Mesendoderm (in vitro differentiated cells): ENCODE results near the gene LRRFIP2.
A peak's percentile ranks its signal among the peaks of the same experiment; 100 is the strongest.
"Not testable (repeated sequence)": the region's sequence is repeated elsewhere in the genome, so short reads cannot be mapped to it uniquely, and the experiment has no call there.

Source experiments
- DNase-seq: peaks from one replicate; pipeline ENCODE4 v3.0.0; 2013
- H2AK5ac ChIP-seq: 2 replicates; pipeline ENCODE4 v1.6.1; 2013; ENCODE audit warnings: low read length, inconsistent platforms
- H2BK120ac ChIP-seq: 2 replicates; pipeline ENCODE4 v1.6.1; 2013; ENCODE audit warnings: low read depth, mild to moderate bottlenecking, low read length, moderate library complexity, mixed read lengths
- H2BK15ac ChIP-seq: replicated peaks from 2 replicates; pipeline ENCODE4 v1.6.1; 2013; ENCODE audit warnings: low read depth, mild to moderate bottlenecking, moderate library complexity
- H2BK5ac ChIP-seq: 2 replicates; pipeline ENCODE4 v1.6.1; 2013; ENCODE audit warnings: low read length, inconsistent platforms
- H3K18ac ChIP-seq: 2 replicates; pipeline ENCODE4 v1.6.1; 2013; ENCODE audit warnings: mild to moderate bottlenecking, low read length, mixed read lengths
- H3K23ac ChIP-seq: one replicate; pipeline ENCODE4 v1.6.1; 2013; ENCODE audit warnings: low read length
- H3K27ac ChIP-seq: 2 replicates; pipeline ENCODE4 v1.5.1; 2013; ENCODE audit warnings: low read depth, mild to moderate bottlenecking, inconsistent platforms, low read length, moderate library complexity
- H3K27me3 ChIP-seq: 2 replicates; pipeline ENCODE4 v1.6.1; 2013; ENCODE audit warnings: low read length, control low read depth, mild to moderate bottlenecking, inconsistent platforms; ENCODE audit not compliant: insufficient read depth, poor library complexity
- H3K36me3 ChIP-seq: 2 replicates; pipeline ENCODE4 v1.6.1; 2013; ENCODE audit warnings: low read length, inconsistent platforms; ENCODE audit not compliant: control insufficient read depth, insufficient read depth
- H3K4ac ChIP-seq: one replicate; pipeline ENCODE4 v1.6.1; 2013; ENCODE audit warnings: low read depth, mild to moderate bottlenecking, low read length, moderate library complexity
- H3K4me1 ChIP-seq: 2 replicates; pipeline ENCODE4 v1.6.1; 2013; ENCODE audit warnings: low read depth, low read length, inconsistent platforms; ENCODE audit not compliant: control insufficient read depth
- H3K4me2 ChIP-seq: 2 replicates; pipeline ENCODE4 v1.6.1; 2013; ENCODE audit warnings: low read length
- H3K4me3 ChIP-seq: 2 replicates; pipeline ENCODE4 v1.5.1; 2013; ENCODE audit warnings: mild to moderate bottlenecking, low read length
- H3K56ac ChIP-seq: one replicate; pipeline ENCODE4 v1.6.1; 2013; ENCODE audit warnings: low read length
- H3K79me1 ChIP-seq: 2 replicates; pipeline ENCODE4 v1.6.1; 2013; ENCODE audit warnings: low read length, inconsistent platforms
- H3K79me2 ChIP-seq: 2 replicates; pipeline ENCODE4 v1.6.1; 2013; ENCODE audit warnings: mild to moderate bottlenecking, low read length; ENCODE audit not compliant: control insufficient read depth, insufficient read depth
- H3K9ac ChIP-seq: 2 replicates; pipeline ENCODE4 v1.6.1; 2013; ENCODE audit warnings: low read length, inconsistent platforms
- H4K5ac ChIP-seq: one replicate; pipeline ENCODE4 v1.6.1; 2013; ENCODE audit warnings: low read length
- H4K8ac ChIP-seq: one replicate; pipeline ENCODE4 v1.6.1; 2013; ENCODE audit warnings: low read depth, mild to moderate bottlenecking, control low read depth, low read length, moderate library complexity
- WGBS: extraction: QIAGEN DNeasy Blood & Tissue Kit; methylation state at CpG from one replicate; pipeline ENCODE4 v1.1.7; 2013; ENCODE audit warnings: low lambda C conversion rate, missing lambda C conversion rate; ENCODE audit not compliant: insufficient coverage; ENCODE audit errors: extremely low coverage; 5-methylcytosine and 5-hydroxymethylcytosine counted together

Gene LRRFIP2

GRCh38 chr3:37147666-37148065, 26.7 kb downstream of the LRRFIP2 start:
- Histone ChIP-seq H3K4ac (no peak overlapping the region), H3K18ac (no peak overlapping the region), H4K5ac (no peak overlapping the region), H2BK120ac (no peak overlapping the region), H2AK5ac (no peak overlapping the region), H2BK15ac (no peak overlapping the region), H3K27ac (no peak overlapping the region), H2BK5ac (no peak overlapping the region), H3K79me2 (no peaks in the 10 kb centered on the region), H3K79me1 (peaks cover 2% of the 10 kb centered on the region), H3K9ac (no peak overlapping the region), H3K4me3 (no peak overlapping the region), H4K8ac (no peak overlapping the region), H3K4me2 (no peak overlapping the region), H3K4me1 (no peaks in the 10 kb centered on the region), H3K23ac (no peak overlapping the region), H3K36me3 (no peaks in the 10 kb centered on the region), H3K27me3 (no peaks in the 10 kb centered on the region), H3K56ac (no peak overlapping the region)
- DNase-seq: no peak
- WGBS: no CpG with 5 or more reads among the region's 4 CpGs

GRCh38 chr3:37146927-37147326, 27.5 kb downstream of the LRRFIP2 start:
- not testable (repeated sequence) for H3K9ac ChIP-seq, H4K8ac ChIP-seq, H3K4ac ChIP-seq, H3K4me1 ChIP-seq, H3K4me2 ChIP-seq, H3K23ac ChIP-seq, H3K4me3 ChIP-seq, H2BK5ac ChIP-seq, H2BK120ac ChIP-seq, H2AK5ac ChIP-seq, H3K27ac ChIP-seq, H3K56ac ChIP-seq, H2BK15ac ChIP-seq, H3K27me3 ChIP-seq, H4K5ac ChIP-seq, H3K79me2 ChIP-seq, H3K18ac ChIP-seq, DNase-seq, H3K79me1 ChIP-seq, H3K36me3 ChIP-seq
- no CpG with 5 or more reads among the region's 2 CpGs for WGBS

- Histone ChIP-seq H2BK5ac (no peak overlapping the region), H2BK15ac (no peak overlapping the region), H3K56ac (no peak overlapping the region), H2BK120ac (no peak overlapping the region), H4K5ac (no peak overlapping the region), H3K4me3 (no peak overlapping the region), H3K4ac (no peak overlapping the region), H3K4me1 (no peaks in the 10 kb centered on the region), H3K79me1 (peaks cover 2% of the 10 kb centered on the region), H3K27ac (no peak overlapping the region), H4K8ac (no peak overlapping the region), H3K79me2 (no peaks in the 10 kb centered on the region), H3K4me2 (no peak overlapping the region), H3K23ac (no peak overlapping the region), H2AK5ac (no peak overlapping the region), H3K36me3 (no peaks in the 10 kb centered on the region), H3K18ac (no peak overlapping the region), H3K27me3 (no peaks in the 10 kb centered on the region), H3K9ac (no peak overlapping the region)
- DNase-seq: no peak
- no CpG with 5 or more reads among the region's 2 CpGs for WGBS
Measured at GRCh38 chr3:37145611-37146010, 28.8 kb downstream of the LRRFIP2 start.

GRCh38 chr3:37144806-37145205, 29.6 kb downstream of the LRRFIP2 start:
- H3K27me3 ChIP-seq: no peaks in the 10 kb centered on the region
- no peak overlapping the region for H2AK5ac ChIP-seq
- H3K4ac ChIP-seq: no peak overlapping the region
- H3K4me1 ChIP-seq: no peaks in the 10 kb centered on the region
- no peak overlapping the region for H4K5ac ChIP-seq
- H2BK15ac ChIP-seq: no peak overlapping the region
- no peak overlapping the region for H3K56ac ChIP-seq
- H3K9ac ChIP-seq: no peak overlapping the region
- H3K36me3 ChIP-seq: no peaks in the 10 kb centered on the region
- peak; percentile 16 for DNase-seq
- H3K23ac ChIP-seq: no peak overlapping the region
- H3K79me2 ChIP-seq: no peaks in the 10 kb centered on the region
- peaks cover 2% of the 10 kb centered on the region for H3K79me1 ChIP-seq
- no peak overlapping the region for H3K18ac ChIP-seq
- no peak overlapping the region for H2BK5ac ChIP-seq
- H3K4me2 ChIP-seq: no peak overlapping the region
- no peak overlapping the region for H4K8ac ChIP-seq
- H3K27ac ChIP-seq: no peak overlapping the region
- H3K4me3 ChIP-seq: no peak overlapping the region
- no peak overlapping the region for H2BK120ac ChIP-seq

GRCh38 chr3:37143821-37144220, 30.6 kb downstream of the LRRFIP2 start:
- H3K4me3 ChIP-seq: no peak overlapping the region
- no peak for DNase-seq
- no peak overlapping the region for H4K5ac ChIP-seq
- no peak overlapping the region for H3K56ac ChIP-seq
- no peak overlapping the region for H2BK120ac ChIP-seq
- no peak overlapping the region for H3K27ac ChIP-seq
- peaks cover 2% of the 10 kb centered on the region for H3K79me1 ChIP-seq
- no peaks in the 10 kb centered on the region for H3K79me2 ChIP-seq
- H3K4ac ChIP-seq: no peak overlapping the region
- no peaks in the 10 kb centered on the region for H3K36me3 ChIP-seq
- no peak overlapping the region for H2BK5ac ChIP-seq
- H3K27me3 ChIP-seq: no peaks in the 10 kb centered on the region
- H2BK15ac ChIP-seq: no peak overlapping the region
- no peak overlapping the region for H3K9ac ChIP-seq
- H3K4me1 ChIP-seq: no peaks in the 10 kb centered on the region
- no peak overlapping the region for H2AK5ac ChIP-seq
- no peak overlapping the region for H3K18ac ChIP-seq
- H3K23ac ChIP-seq: peak overlapping the region; percentile 56
- no peak overlapping the region for H4K8ac ChIP-seq
- WGBS: no CpG with 5 or more reads among the region's 9 CpGs
- no peak overlapping the region for H3K4me2 ChIP-seq

- Histone ChIP-seq H3K23ac (no peak overlapping the region), H3K27ac (no peak overlapping the region), H2AK5ac (no peak overlapping the region), H3K9ac (no peak overlapping the region), H2BK5ac (no peak overlapping the region), H3K18ac (no peak overlapping the region), H3K56ac (no peak overlapping the region), H3K4me2 (no peak overlapping the region), H3K79me2 (no peaks in the 10 kb centered on the region), H3K4me1 (no peaks in the 10 kb centered on the region), H3K4me3 (no peak overlapping the region), H4K8ac (no peak overlapping the region), H3K79me1 (peaks cover 3% of the 10 kb centered on the region), H3K4ac (no peak overlapping the region), H2BK15ac (no peak overlapping the region), H3K36me3 (no peaks in the 10 kb centered on the region), H4K5ac (no peak overlapping the region), H3K27me3 (no peaks in the 10 kb centered on the region), H2BK120ac (no peak overlapping the region)
- DNase-seq: no peak
- no CpG with 5 or more reads among the region's 3 CpGs for WGBS
Measured at GRCh38 chr3:37141676-37142075, 32.7 kb downstream of the LRRFIP2 start.
